KMS-11 (cell line): ENCODE data around the gene ZNF70.

Experiments used
- H2AFZ ChIP-seq: fragments of 200-600 bp; sonication (generic); 2 replicates; pipeline ENCODE4 v1.6.1; 2016; ENCODE audit warnings: antibody characterized with exemption, mixed run types, low read depth
- H3K27ac ChIP-seq: fragments of 200-600 bp; sonication (generic); 2 replicates; pipeline ENCODE4 v1.6.1; 2016; ENCODE audit warnings: mild to moderate bottlenecking, mixed run types
- H3K27me3 ChIP-seq: fragments of 200-600 bp; sonication (generic); 2 replicates; pipeline ENCODE4 v1.6.1; 2017; ENCODE audit warnings: mild to moderate bottlenecking, low read depth, mixed run types, moderate library complexity; ENCODE audit not compliant: insufficient read depth
- H3K36me3 ChIP-seq: fragments of 200-600 bp; sonication (generic); 2 replicates; pipeline ENCODE4 v1.6.1; 2017; ENCODE audit warnings: mild to moderate bottlenecking, mixed run types; ENCODE audit not compliant: insufficient read depth
- H3K4me1 ChIP-seq: fragments of 200-600 bp; sonication (generic); 2 replicates; pipeline ENCODE4 v1.6.1; 2016; ENCODE audit warnings: mild to moderate bottlenecking, low read depth, mixed run types; ENCODE audit not compliant: poor library complexity, severe bottlenecking
- H3K4me2 ChIP-seq: fragments of 200-600 bp; sonication (generic); 2 replicates; pipeline ENCODE4 v1.7.0; 2016; ENCODE audit warnings: mild to moderate bottlenecking, mixed run types
- H3K4me3 ChIP-seq: fragments of 200-600 bp; sonication (generic); IDR thresholded peaks from 2 replicates; pipeline ENCODE4 v1.6.1; 2017; ENCODE audit warnings: low read depth, low read length, mixed read lengths; ENCODE audit not compliant: insufficient read depth
- H3K79me2 ChIP-seq: fragments of 200-600 bp; sonication (generic); 2 replicates; pipeline ENCODE4 v1.6.1; 2016; ENCODE audit warnings: low read depth, mixed run types; ENCODE audit not compliant: insufficient read depth
- H3K9ac ChIP-seq: fragments of 200-600 bp; sonication (generic); 2 replicates; pipeline ENCODE4 v1.6.1; 2016; ENCODE audit warnings: mild to moderate bottlenecking, mixed run types
- H4K20me1 ChIP-seq: fragments of 200-600 bp; sonication (generic); 2 replicates; pipeline ENCODE4 v1.6.1; 2016; ENCODE audit warnings: mild to moderate bottlenecking, mixed run types; ENCODE audit not compliant: insufficient read depth
- TF ChIP-seq, protein P1 (sequence below): fragments of 200-600 bp; sonication (generic); conservative IDR thresholded peaks from 2 replicates; pipeline ENCODE4 v1.6.1; 2017; ENCODE audit warnings: low read depth, mild to moderate bottlenecking, antibody characterized with exemption, low read length, moderate library complexity, mixed read lengths

Gene ZNF70

GRCh38 chr22:23691748-23692423, 59.0 kb downstream of the ZNF70 start:
- Histone ChIP-seq H3K9ac (no peak overlapping the region), H3K79me2 (no peaks in the 10 kb centered on the region), H3K27me3 (no peaks in the 10 kb centered on the region), H4K20me1 (no peaks in the 10 kb centered on the region), H3K4me1 (no peaks in the 10 kb centered on the region), H3K36me3 (no peaks in the 10 kb centered on the region), H3K27ac (no peak overlapping the region), H3K4me3 (no peak overlapping the region), H2AFZ (no peak overlapping the region), H3K4me2 (no peak overlapping the region)
- TF ChIP-seq, protein P1, sequence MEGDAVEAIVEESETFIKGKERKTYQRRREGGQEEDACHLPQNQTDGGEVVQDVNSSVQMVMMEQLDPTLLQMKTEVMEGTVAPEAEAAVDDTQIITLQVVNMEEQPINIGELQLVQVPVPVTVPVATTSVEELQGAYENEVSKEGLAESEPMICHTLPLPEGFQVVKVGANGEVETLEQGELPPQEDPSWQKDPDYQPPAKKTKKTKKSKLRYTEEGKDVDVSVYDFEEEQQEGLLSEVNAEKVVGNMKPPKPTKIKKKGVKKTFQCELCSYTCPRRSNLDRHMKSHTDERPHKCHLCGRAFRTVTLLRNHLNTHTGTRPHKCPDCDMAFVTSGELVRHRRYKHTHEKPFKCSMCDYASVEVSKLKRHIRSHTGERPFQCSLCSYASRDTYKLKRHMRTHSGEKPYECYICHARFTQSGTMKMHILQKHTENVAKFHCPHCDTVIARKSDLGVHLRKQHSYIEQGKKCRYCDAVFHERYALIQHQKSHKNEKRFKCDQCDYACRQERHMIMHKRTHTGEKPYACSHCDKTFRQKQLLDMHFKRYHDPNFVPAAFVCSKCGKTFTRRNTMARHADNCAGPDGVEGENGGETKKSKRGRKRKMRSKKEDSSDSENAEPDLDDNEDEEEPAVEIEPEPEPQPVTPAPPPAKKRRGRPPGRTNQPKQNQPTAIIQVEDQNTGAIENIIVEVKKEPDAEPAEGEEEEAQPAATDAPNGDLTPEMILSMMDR: no peak

DNA sequence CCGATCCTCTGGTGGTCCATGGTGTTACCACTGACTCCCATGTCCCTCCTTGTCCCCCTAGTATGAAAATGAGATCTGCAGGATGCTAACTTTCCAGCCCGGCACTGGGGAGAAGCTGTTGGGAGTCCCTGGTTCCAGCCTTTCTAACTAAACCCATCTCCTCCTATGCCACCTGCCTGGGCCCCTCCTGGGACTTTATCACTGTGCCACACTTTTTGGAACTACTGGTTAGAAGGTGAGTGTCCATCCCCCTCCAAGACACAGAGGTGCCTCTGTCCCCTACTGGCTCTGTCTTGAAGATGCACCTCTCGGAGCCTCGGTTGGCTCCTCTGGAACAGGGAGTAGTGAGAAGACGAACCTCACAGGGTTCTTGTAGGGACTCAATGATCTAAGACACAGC, 60.2 kb downstream of the ZNF70 start, which contains the start of gene RGL4:
TSS of gene RGL4 (plus strand) at position 301 of the 400 bp plus-strand sequence. CDS start 1,018 bp downstream, outside the sequence.
- H3K4me3 ChIP-seq: no peak within 1 kb of the TSS
- H3K9ac ChIP-seq: no peak within 1 kb of the TSS
- no peaks in the 10 kb centered on the region for H3K36me3 ChIP-seq
- H3K27me3 ChIP-seq: no peaks in the 10 kb centered on the region
- H3K79me2 ChIP-seq: no peaks in the 10 kb centered on the region
- no peaks in the 10 kb centered on the region for H3K4me1 ChIP-seq
- no peaks in the 10 kb centered on the region for H4K20me1 ChIP-seq
- TF ChIP-seq, protein P1: no peak
- no peak within 1 kb of the TSS for H2AFZ ChIP-seq
- H3K27ac ChIP-seq: no peak within 1 kb of the TSS
- H3K4me2 ChIP-seq: no peak within 1 kb of the TSS

DNA sequence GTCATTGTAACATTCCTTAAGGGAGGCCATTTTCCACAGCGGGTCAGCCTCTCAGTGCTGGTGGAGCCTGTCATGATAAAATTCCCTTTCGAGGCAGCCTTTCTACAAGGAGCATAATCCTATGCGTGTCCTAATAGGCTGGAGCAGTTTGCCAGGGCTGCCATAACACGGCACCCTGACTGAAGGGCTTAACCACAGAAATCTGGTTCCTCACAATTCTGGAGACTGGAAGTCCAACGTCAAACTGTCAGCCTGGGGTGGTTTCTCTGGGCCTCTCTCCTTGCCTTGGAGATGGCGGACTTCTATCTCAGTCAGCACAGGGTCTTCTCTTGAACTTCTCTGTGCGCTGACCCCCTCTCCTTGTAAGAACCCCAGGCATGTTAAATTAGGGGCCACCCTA, 61.5 kb downstream of the ZNF70 start:
- H3K79me2 ChIP-seq: no peaks in the 10 kb centered on the region
- no peak overlapping the region for H3K4me2 ChIP-seq
- H3K4me1 ChIP-seq: no peaks in the 10 kb centered on the region
- H3K36me3 ChIP-seq: no peaks in the 10 kb centered on the region
- H3K27me3 ChIP-seq: no peaks in the 10 kb centered on the region
- H4K20me1 ChIP-seq: no peaks in the 10 kb centered on the region
- no peak overlapping the region for H2AFZ ChIP-seq
- no peak overlapping the region for H3K9ac ChIP-seq
- no peak overlapping the region for H3K27ac ChIP-seq
- TF ChIP-seq, protein P1: no peak
- no peak overlapping the region for H3K4me3 ChIP-seq
